ENCODE data around the gene APH1B. TPM values are rescaled to one million over a fixed set of nuclear protein-coding genes. Genes with fewer than 3 reads are reported as not detected.

APH1B gene
- total and polyA plus RNA-seq, 12 donors = 1.7 to 11.4 (median 7.4) TPM

DNA sequence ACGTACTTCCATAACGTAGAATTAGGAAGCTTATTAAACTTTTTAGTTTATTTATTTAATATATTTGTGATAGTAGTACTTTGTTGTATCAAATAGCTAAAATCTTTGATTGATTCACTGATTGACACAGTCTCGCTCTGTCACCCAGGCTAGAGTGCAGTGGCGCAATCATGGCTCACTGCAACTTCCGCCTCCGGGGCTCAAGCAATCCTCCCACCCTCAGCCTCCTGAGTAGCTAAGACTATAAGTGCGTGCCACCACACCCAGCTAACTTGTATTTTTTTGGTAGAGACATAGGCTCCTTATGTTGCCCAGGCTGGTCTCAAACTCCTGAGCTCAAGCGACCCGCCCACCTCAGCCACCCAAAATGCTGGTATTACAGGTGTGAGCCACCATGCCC is 5.7 kb downstream of the APH1B start:
- no peak overlapping the region for H3K4me3 ChIP-seq
- H3K27me3 ChIP-seq = no peaks in the 10 kb centered on the region
- peak overlapping the region in 1 of 10 donors; percentile 82 for H3K27ac ChIP-seq
- intact Hi-C loops (cut with DNase I) = loop anchor here in 1 of 10 donors (1.0 kb wide), 1 partner anchor 33 kb away; no protein-coding TSS in a partner anchor
- ATAC-seq (peak in 1 of 8 donors; percentile 65), DNase-seq (peak in 1 of 2 donors; percentile 32)
- 86 to 90% methylated on average over 9 of the region's 9 CpGs for WGBS, 2 donors
- H3K9me3 ChIP-seq = no peaks in the 10 kb centered on the region
- H3K4me1 ChIP-seq = peaks cover 0 to 27% (median 3%) of the 10 kb centered on the region in 9 donors
- peaks cover 0 to 73% (median 7%) of the 10 kb centered on the region in 9 donors for H3K36me3 ChIP-seq
- TF ChIP-seq, protein P1, sequence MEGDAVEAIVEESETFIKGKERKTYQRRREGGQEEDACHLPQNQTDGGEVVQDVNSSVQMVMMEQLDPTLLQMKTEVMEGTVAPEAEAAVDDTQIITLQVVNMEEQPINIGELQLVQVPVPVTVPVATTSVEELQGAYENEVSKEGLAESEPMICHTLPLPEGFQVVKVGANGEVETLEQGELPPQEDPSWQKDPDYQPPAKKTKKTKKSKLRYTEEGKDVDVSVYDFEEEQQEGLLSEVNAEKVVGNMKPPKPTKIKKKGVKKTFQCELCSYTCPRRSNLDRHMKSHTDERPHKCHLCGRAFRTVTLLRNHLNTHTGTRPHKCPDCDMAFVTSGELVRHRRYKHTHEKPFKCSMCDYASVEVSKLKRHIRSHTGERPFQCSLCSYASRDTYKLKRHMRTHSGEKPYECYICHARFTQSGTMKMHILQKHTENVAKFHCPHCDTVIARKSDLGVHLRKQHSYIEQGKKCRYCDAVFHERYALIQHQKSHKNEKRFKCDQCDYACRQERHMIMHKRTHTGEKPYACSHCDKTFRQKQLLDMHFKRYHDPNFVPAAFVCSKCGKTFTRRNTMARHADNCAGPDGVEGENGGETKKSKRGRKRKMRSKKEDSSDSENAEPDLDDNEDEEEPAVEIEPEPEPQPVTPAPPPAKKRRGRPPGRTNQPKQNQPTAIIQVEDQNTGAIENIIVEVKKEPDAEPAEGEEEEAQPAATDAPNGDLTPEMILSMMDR (IDR thresholded peaks at IDR 0.05) = no peak

DNA sequence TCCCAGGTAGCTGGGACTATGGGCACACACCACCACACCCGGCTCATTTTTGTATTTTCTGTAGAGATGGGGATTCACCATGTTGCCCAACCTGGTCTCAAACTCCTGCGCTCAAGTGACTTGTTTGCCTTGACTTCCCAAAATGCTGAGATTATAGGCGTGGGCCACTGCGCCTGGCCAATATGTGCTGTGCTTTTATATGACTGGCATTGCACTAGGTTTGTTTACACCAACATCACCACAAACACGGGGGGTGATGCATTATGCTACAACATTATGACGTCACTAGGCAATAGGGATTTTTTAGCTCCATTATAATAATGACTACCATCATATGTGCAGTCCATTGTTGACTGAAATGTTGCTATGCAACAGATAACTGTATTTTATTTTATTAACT is 6.9 kb downstream of the APH1B start:
- peaks cover 0 to 27% (median 6%) of the 10 kb centered on the region in 9 donors for H3K4me1 ChIP-seq
- intact Hi-C loops (cut with DNase I) = no loop called here

DNA sequence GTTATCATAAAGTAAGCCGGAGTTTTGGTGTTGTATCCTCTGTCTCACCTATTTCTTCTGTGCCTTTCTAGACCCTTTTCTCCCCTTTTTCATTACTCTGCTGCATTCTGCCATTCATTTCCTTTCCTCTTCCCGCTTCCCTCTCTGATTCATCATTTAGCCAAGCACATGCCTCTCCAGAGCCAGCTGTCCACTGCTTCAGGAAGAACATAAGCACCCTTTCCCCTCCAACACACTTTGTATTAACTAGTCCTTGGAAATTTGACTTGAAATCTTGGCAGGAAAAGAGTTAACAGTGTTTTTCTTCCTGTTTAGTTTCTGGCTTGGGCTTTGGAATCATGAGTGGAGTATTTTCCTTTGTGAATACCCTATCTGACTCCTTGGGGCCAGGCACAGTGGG is 9.7 kb downstream of the APH1B start:
- 80 to 86% methylated on average over 2 of the region's 2 CpGs for WGBS, 2 donors
- H3K9me3 ChIP-seq = no peaks in the 10 kb centered on the region
- H3K4me3 ChIP-seq = no peak overlapping the region
- H3K27ac ChIP-seq = no peak overlapping the region
- TF ChIP-seq, protein P1 (IDR thresholded peaks at IDR 0.05) = no peak
- H3K36me3 ChIP-seq = peaks cover 0 to 58% (median 7%) of the 10 kb centered on the region in 9 donors
- ATAC-seq (no peak), DNase-seq (no peak)
- peaks cover 0 to 39% (median 6%) of the 10 kb centered on the region in 9 donors for H3K4me1 ChIP-seq
- no peaks in the 10 kb centered on the region for H3K27me3 ChIP-seq
- intact Hi-C loops (cut with DNase I) = no loop called here

More for the DNA sequence above, 6.9 kb downstream of the APH1B start:
- no peak for DNase-seq
- Histone ChIP-seq H3K9me3 (no peaks in the 10 kb centered on the region), H3K36me3 (peaks cover 0 to 78% (median 7%) of the 10 kb centered on the region in 9 donors), H3K27ac (no peak overlapping the region), H3K27me3 (no peaks in the 10 kb centered on the region), H3K4me3 (no peak overlapping the region)
- 96 to 97% methylated on average over 6 of the region's 6 CpGs for WGBS, 2 donors
- TF ChIP-seq, protein P1 (IDR thresholded peaks at IDR 0.05) = no peak
- no peak for ATAC-seq

DNA sequence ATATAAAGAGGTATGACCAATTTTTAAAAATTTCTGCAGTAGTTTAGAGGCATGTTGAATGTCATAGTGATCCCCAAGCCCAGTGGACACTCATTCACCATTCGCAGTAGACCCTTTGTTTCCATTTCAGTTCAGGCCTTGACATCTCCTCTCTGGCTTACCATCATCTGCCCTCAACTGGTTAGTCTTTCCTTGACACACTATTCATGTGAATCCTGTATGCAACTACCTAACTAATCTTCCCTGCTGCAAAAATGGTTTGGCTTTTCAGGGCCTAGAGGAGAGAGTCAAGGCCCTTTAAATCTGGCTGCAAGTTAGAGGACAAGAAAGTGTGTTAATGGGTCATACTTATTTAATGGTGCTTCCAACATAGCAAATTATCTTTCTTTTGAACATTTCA is 10.9 kb downstream of the APH1B start:
- no peaks in the 10 kb centered on the region for H3K27me3 ChIP-seq
- H3K4me1 ChIP-seq = peaks cover 0 to 36% (median 6%) of the 10 kb centered on the region in 9 donors
- DNase-seq = no peak
- no peaks in the 10 kb centered on the region for H3K9me3 ChIP-seq
- WGBS, 2 donors = 78 to 79% methylated on average over 1 of the region's 1 CpG
- H3K4me3 ChIP-seq = no peak overlapping the region
- TF ChIP-seq, protein P1 (IDR thresholded peaks at IDR 0.05) = no peak
- intact Hi-C loops (cut with DNase I) = loop anchor here in 8 of 10 donors (1.0 to 2.0 kb wide), 4 partner anchors 112 to 116 kb away; no protein-coding TSS in a partner anchor
- no peak overlapping the region for H3K27ac ChIP-seq
- ATAC-seq = no peak
- peaks cover 0 to 58% (median 7%) of the 10 kb centered on the region in 9 donors for H3K36me3 ChIP-seq
